ENCODE data around the gene TOMM20L. TPM values are rescaled to one million over a fixed set of nuclear protein-coding genes. Genes with fewer than 3 reads are reported as not detected.

TOMM20L gene
- total RNA-seq, 1 donor from 2014 or later: not detected

DNA sequence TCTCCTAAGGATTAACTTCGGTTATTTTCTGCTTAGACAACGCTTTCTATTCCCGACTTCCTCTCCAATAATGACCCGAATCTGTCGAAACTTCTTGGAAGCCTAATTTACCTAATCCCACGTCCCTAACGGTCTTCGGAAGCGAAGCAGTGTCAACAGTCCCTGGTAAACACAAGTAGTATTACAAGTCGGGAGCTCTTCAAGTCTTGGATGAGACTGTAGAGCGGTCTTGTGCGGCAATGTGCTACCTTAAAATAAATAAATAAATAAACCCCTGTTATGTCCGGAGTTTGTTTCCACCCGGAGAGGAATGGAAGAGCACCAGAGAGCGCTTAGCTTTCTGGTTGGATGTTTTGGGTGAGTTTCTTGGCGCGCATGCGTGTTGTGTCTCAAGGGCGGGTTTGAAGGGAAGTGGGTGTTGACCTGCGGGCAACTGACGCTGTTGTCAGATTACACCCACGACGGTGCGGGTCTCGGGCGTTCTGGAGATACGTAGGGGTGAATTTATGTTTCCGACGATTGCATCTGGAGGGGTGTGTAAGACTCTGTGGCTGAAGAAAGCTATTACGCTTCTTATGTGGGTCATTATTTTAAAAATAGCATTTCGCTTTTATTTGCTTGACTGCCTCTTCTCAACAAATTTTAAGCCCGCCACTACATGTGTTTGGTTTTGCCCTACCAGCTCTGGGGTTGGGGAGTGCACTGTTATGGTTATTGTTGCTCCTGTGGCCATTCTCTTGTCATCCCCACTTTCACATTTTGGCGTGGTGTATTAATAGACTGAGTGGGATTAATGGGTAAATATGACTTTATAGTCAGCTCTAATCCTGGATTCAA is 31.8 kb downstream of the TOMM20L start, which contains the start of the genes KIAA0586 and TIMM9:
Gene KIAA0586 (plus strand): TSS at position 439 of the 837 bp plus-strand sequence. CDS start 546 bp downstream, outside the sequence.
Gene TIMM9 (minus strand): TSS at position 251 of the 837 bp plus-strand sequence. CDS start 15,586 bp downstream, outside the sequence.
- peak; percentile 99 for ATAC-seq
- peak within 1 kb of the TSS; percentile 74 for H3K4me3 ChIP-seq
- H3K9me3 ChIP-seq: no peaks in the 10 kb centered on the region

DNA sequence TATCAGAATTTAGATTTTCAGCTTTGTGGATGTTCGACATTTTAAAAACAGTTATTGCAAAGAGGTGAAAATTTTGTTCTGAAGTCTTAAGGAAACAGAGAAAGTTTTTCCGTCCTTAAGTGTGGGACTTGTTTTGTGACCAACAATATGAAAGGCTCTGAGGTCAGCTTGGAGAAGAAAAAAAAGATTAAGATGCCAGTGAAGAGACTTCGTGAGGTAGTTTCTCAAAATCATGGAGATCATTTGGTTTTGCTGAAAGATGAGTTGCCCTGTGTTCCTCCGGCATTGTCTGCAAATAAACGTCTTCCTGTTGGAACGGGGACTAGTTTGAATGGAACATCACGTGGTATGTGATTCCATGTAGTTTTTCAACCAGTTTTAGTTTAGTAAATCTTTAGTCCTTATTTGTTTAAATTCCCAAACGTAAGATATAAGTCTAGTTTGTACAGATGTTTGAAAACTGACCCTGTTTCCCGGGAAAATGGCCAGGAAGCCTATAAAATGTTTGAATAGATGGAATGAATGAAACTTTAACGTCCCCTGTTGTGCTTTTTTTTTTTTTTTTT is 32.5 kb downstream of the TOMM20L start:
- intact Hi-C loops (cut with DNase I): no loop called here
- TF ChIP-seq CTCF (IDR thresholded peaks at IDR 0.05): no peak
- Histone ChIP-seq H3K9me3 (no peaks in the 10 kb centered on the region), H3K4me1 (peaks cover 30% of the 10 kb centered on the region), H3K27me3 (ENCODE audit: low read depth) (no peaks in the 10 kb centered on the region), H3K36me3 (peaks cover 34% of the 10 kb centered on the region), H3K27ac (peak overlapping the region; percentile 97), H3K4me3 (peak overlapping the region; percentile 74)
- ATAC-seq (peak in 1 of 2 donors; percentile 36), DNase-seq (no peak)

More for the DNA sequence above, 31.8 kb downstream of the TOMM20L start, which contains the start of the genes KIAA0586 and TIMM9:
- no peak for TF ChIP-seq CTCF (IDR thresholded peaks at IDR 0.05)
- peak; percentile 96 for DNase-seq
- peaks cover 34% of the 10 kb centered on the region for H3K36me3 ChIP-seq
- intact Hi-C loops (cut with DNase I): no loop called here
- H3K27ac ChIP-seq: peak within 1 kb of the TSS; percentile 97
- peaks cover 30% of the 10 kb centered on the region for H3K4me1 ChIP-seq
- no peaks in the 10 kb centered on the region for H3K27me3 ChIP-seq (ENCODE audit: low read depth)

- no peak overlapping the region for H3K4me3 ChIP-seq
- H3K9me3 ChIP-seq: no peaks in the 10 kb centered on the region
- no peaks in the 10 kb centered on the region for H3K27me3 ChIP-seq (ENCODE audit: low read depth)
- ATAC-seq (no peak), DNase-seq (no peak)
- no peak for TF ChIP-seq CTCF (IDR thresholded peaks at IDR 0.05)
- intact Hi-C loops (cut with DNase I): no loop called here
- peaks cover 40% of the 10 kb centered on the region for H3K36me3 ChIP-seq
- H3K27ac ChIP-seq: no peak overlapping the region
- H3K4me1 ChIP-seq: peaks cover 30% of the 10 kb centered on the region
These were observed 34.4 kb downstream of the TOMM20L start for GRCh38 chr14:58430156-58430555.

DNA sequence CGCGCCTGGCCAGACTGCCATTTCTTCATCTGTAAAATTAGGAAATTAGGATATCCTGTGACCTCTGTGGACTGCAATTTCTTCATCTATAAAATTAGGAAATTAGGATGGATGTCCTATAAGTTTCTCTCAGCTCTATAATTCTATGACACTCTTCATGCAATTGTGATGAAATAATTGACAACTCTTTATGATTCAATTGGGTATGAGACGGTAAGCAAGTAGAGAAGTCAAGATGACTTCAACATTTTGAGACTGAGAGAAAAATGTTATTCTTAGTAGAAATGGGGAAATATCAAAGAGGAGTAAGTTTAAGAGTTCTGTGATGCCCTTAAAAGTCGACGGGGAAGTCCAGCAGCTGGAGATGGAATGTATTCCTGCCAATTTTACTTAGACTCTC is 43.7 kb downstream of the TOMM20L start:
- Histone ChIP-seq H3K27me3 (ENCODE audit: low read depth) (no peaks in the 10 kb centered on the region), H3K36me3 (peaks cover 66% of the 10 kb centered on the region), H3K9me3 (no peaks in the 10 kb centered on the region), H3K27ac (no peak overlapping the region), H3K4me1 (no peaks in the 10 kb centered on the region), H3K4me3 (no peak overlapping the region)
- intact Hi-C loops (cut with DNase I): no loop called here
- ATAC-seq: peak in 1 of 2 donors; percentile 37
- no peak for DNase-seq
- TF ChIP-seq CTCF (IDR thresholded peaks at IDR 0.05): no peak

GRCh38 chr14:58444627-58445026 is 48.9 kb downstream of the TOMM20L start:
- no peaks in the 10 kb centered on the region for H3K9me3 ChIP-seq
- H3K27ac ChIP-seq: peak overlapping the region; percentile 48
- H3K4me1 ChIP-seq: no peaks in the 10 kb centered on the region
- peaks cover 83% of the 10 kb centered on the region for H3K36me3 ChIP-seq
- TF ChIP-seq CTCF (IDR thresholded peaks at IDR 0.05): no peak
- H3K4me3 ChIP-seq: no peak overlapping the region
- DNase-seq (no peak), ATAC-seq (peak; percentile 89 to 95)
- H3K27me3 ChIP-seq (ENCODE audit: low read depth): no peaks in the 10 kb centered on the region
- intact Hi-C loops (cut with DNase I): no loop called here

All from lower lobe of right lung (tissue), 2 donors.